22Rv1 (cell line): ENCODE results near the gene TYMS.

ENCODE experiments used
- H3K27ac ChIP-seq: fragments of 450-650 bp; 2 replicates; pipeline ENCODE4 v1.5.1; 2017
- CTCF ChIP-seq: fragments of 450-650 bp; IDR thresholded peaks from 2 replicates; pipeline ENCODE4 v1.5.1; 2017; ENCODE audit warnings: mild to moderate bottlenecking
- ZFX ChIP-seq: fragments of 450-650 bp; IDR thresholded peaks from 2 replicates; pipeline ENCODE4 v1.6.1; 2017; ENCODE audit warnings: antibody characterized with exemption, borderline replicate concordance

The TYMS gene

GRCh38 chr18:658947-659533 lies 1.6 kb downstream of the TYMS start:
- no peak for TF ChIP-seq ZFX
- no peak for TF ChIP-seq CTCF
- peak overlapping the region; percentile 99 for H3K27ac ChIP-seq

- TF ChIP-seq CTCF (no peak), ZFX (no peak)
- peak overlapping the region; percentile 99 for H3K27ac ChIP-seq
Observed at GRCh38 chr18:659597-659996, 2.1 kb downstream of the TYMS start.

GRCh38 chr18:662197-662596 lies 4.7 kb downstream of the TYMS start:
- TF ChIP-seq CTCF (no peak), ZFX (no peak)
- H3K27ac ChIP-seq = no peak overlapping the region

GRCh38 chr18:666177-666576 lies 8.7 kb downstream of the TYMS start:
- TF ChIP-seq CTCF (peak; percentile 47; the same call in 1 of the 2 replicates), ZFX (no peak)
- no peak overlapping the region for H3K27ac ChIP-seq

GRCh38 chr18:666628-667027 lies 9.2 kb downstream of the TYMS start:
- no peak overlapping the region for H3K27ac ChIP-seq
- no peak for TF ChIP-seq ZFX
- no peak for TF ChIP-seq CTCF

- peak overlapping the region; percentile 4; the same call in 1 of the 2 replicates for H3K27ac ChIP-seq
- no peak for TF ChIP-seq ZFX
- no peak for TF ChIP-seq CTCF
Observed at GRCh38 chr18:668260-668659, 10.8 kb downstream of the TYMS start.

- H3K27ac ChIP-seq = peak overlapping the region; percentile 4
- TF ChIP-seq ZFX (no peak), CTCF (no peak)
Observed at GRCh38 chr18:669077-669476, 11.6 kb downstream of the TYMS start.
